Activated naive CD8-positive, alpha-beta T cell (primary cell): ENCODE data around the gene HNRNPC.
"Not testable (repeated sequence)": the region's sequence is repeated elsewhere in the genome, so short reads cannot be mapped to it uniquely, and the experiment has no call there.

ENCODE experiments used
- H3K27ac Mint-ChIP-seq: one replicate; pipeline ENCODE4 v1.8.0; 2021; ENCODE audit warnings: mixed read lengths
- H3K27me3 Mint-ChIP-seq: one replicate; pipeline ENCODE4 v1.8.0; 2021; ENCODE audit warnings: mixed read lengths
- H3K36me3 Mint-ChIP-seq: one replicate; pipeline ENCODE4 v1.8.0; 2021; ENCODE audit warnings: mixed read lengths
- H3K4me1 Mint-ChIP-seq: one replicate; pipeline ENCODE4 v1.8.0; 2021; ENCODE audit warnings: low read depth, mixed read lengths
- H3K4me3 Mint-ChIP-seq: one replicate; pipeline ENCODE4 v1.8.0; 2021; ENCODE audit warnings: mild to moderate bottlenecking, mixed read lengths
- H3K9me3 Mint-ChIP-seq: one replicate; pipeline ENCODE4 v1.8.0; 2021; ENCODE audit warnings: low read depth, mixed read lengths

The HNRNPC gene

GRCh38 chr14:21258889-21259787 is 10.1 kb downstream of the HNRNPC start:
- no peaks in the 10 kb centered on the region for H3K9me3 Mint-ChIP-seq
- no peaks in the 10 kb centered on the region for H3K27me3 Mint-ChIP-seq
- H3K4me1 Mint-ChIP-seq, result peaks cover 83% of the 10 kb centered on the region
- peaks cover 32% of the 10 kb centered on the region for H3K36me3 Mint-ChIP-seq
- H3K27ac Mint-ChIP-seq, result peak overlapping the region; percentile 90
- H3K4me3 Mint-ChIP-seq, result peak overlapping the region; percentile 89

GRCh38 chr14:21258005-21258888 is 11.0 kb downstream of the HNRNPC start:
- Mint-ChIP-seq H3K4me3 (peak overlapping the region; percentile 89), H3K36me3 (peaks cover 30% of the 10 kb centered on the region), H3K27ac (peak overlapping the region; percentile 90), H3K27me3 (no peaks in the 10 kb centered on the region), H3K4me1 (peaks cover 78% of the 10 kb centered on the region), H3K9me3 (no peaks in the 10 kb centered on the region)

GRCh38 chr14:21257394-21257909 is 11.8 kb downstream of the HNRNPC start:
- peak overlapping the region; percentile 89 for H3K4me3 Mint-ChIP-seq
- no peaks in the 10 kb centered on the region for H3K9me3 Mint-ChIP-seq
- peaks cover 30% of the 10 kb centered on the region for H3K36me3 Mint-ChIP-seq
- no peaks in the 10 kb centered on the region for H3K27me3 Mint-ChIP-seq
- peak overlapping the region; percentile 89 for H3K27ac Mint-ChIP-seq
- peaks cover 80% of the 10 kb centered on the region for H3K4me1 Mint-ChIP-seq

GRCh38 chr14:21256539-21257393 is 12.5 kb downstream of the HNRNPC start:
- Mint-ChIP-seq H3K36me3 (peaks cover 33% of the 10 kb centered on the region), H3K27ac (peak overlapping the region; percentile 89), H3K27me3 (no peaks in the 10 kb centered on the region), H3K9me3 (no peaks in the 10 kb centered on the region), H3K4me1 (peaks cover 79% of the 10 kb centered on the region), H3K4me3 (peak overlapping the region; percentile 89)

GRCh38 chr14:21256102-21256447 is 13.2 kb downstream of the HNRNPC start:
- peak overlapping the region; percentile 89 for H3K4me3 Mint-ChIP-seq
- H3K4me1 Mint-ChIP-seq, result peaks cover 79% of the 10 kb centered on the region
- H3K27ac Mint-ChIP-seq, result peak overlapping the region; percentile 89
- peaks cover 29% of the 10 kb centered on the region for H3K36me3 Mint-ChIP-seq
- H3K9me3 Mint-ChIP-seq, H3K27me3 Mint-ChIP-seq: not testable (repeated sequence)

GRCh38 chr14:21255385-21256101 is 13.7 kb downstream of the HNRNPC start:
- Mint-ChIP-seq H3K36me3 (peaks cover 31% of the 10 kb centered on the region), H3K9me3 (no peaks in the 10 kb centered on the region), H3K27me3 (no peaks in the 10 kb centered on the region), H3K27ac (peak overlapping the region; percentile 82), H3K4me1 (peaks cover 80% of the 10 kb centered on the region), H3K4me3 (peak overlapping the region; percentile 89)

- Mint-ChIP-seq H3K27ac (peak overlapping the region; percentile 68), H3K27me3 (no peaks in the 10 kb centered on the region), H3K4me3 (peak overlapping the region; percentile 49), H3K36me3 (peaks cover 28% of the 10 kb centered on the region), H3K4me1 (peaks cover 82% of the 10 kb centered on the region), H3K9me3 (no peaks in the 10 kb centered on the region)
These were observed 17.1 kb downstream of the HNRNPC start for GRCh38 chr14:21252149-21252548.

- H3K36me3 Mint-ChIP-seq, result peaks cover 25% of the 10 kb centered on the region
- peak overlapping the region; percentile 34 for H3K27ac Mint-ChIP-seq
- H3K4me3 Mint-ChIP-seq, result peak overlapping the region; percentile 27
- H3K27me3 Mint-ChIP-seq, result no peaks in the 10 kb centered on the region
- peaks cover 80% of the 10 kb centered on the region for H3K4me1 Mint-ChIP-seq
- H3K9me3 Mint-ChIP-seq, result no peaks in the 10 kb centered on the region
These were observed 18.0 kb downstream of the HNRNPC start for GRCh38 chr14:21251215-21251614.

GRCh38 chr14:21248739-21249411 is 20.4 kb downstream of the HNRNPC start:
- H3K27ac Mint-ChIP-seq, result peak overlapping the region; percentile 36
- H3K9me3 Mint-ChIP-seq, result no peaks in the 10 kb centered on the region
- H3K36me3 Mint-ChIP-seq, result peaks cover 18% of the 10 kb centered on the region
- no peaks in the 10 kb centered on the region for H3K27me3 Mint-ChIP-seq
- H3K4me3 Mint-ChIP-seq, result peak overlapping the region; percentile 8
- H3K4me1 Mint-ChIP-seq, result peaks cover 75% of the 10 kb centered on the region

- Mint-ChIP-seq H3K27me3 (no peaks in the 10 kb centered on the region), H3K36me3 (peaks cover 18% of the 10 kb centered on the region), H3K27ac (peak overlapping the region; percentile 2), H3K9me3 (no peaks in the 10 kb centered on the region), H3K4me3 (peak overlapping the region; percentile 8), H3K4me1 (peaks cover 75% of the 10 kb centered on the region)
These were observed 20.9 kb downstream of the HNRNPC start for GRCh38 chr14:21248338-21248737.

- Mint-ChIP-seq H3K27ac (peak overlapping the region; percentile 64), H3K27me3 (no peaks in the 10 kb centered on the region), H3K9me3 (no peaks in the 10 kb centered on the region), H3K4me1 (peaks cover 74% of the 10 kb centered on the region), H3K4me3 (no peak overlapping the region), H3K36me3 (peaks cover 17% of the 10 kb centered on the region)
These were observed 23.4 kb downstream of the HNRNPC start for GRCh38 chr14:21245813-21246212.

- no peaks in the 10 kb centered on the region for H3K9me3 Mint-ChIP-seq
- peaks cover 73% of the 10 kb centered on the region for H3K4me1 Mint-ChIP-seq
- no peaks in the 10 kb centered on the region for H3K27me3 Mint-ChIP-seq
- H3K36me3 Mint-ChIP-seq, result peaks cover 12% of the 10 kb centered on the region
- peak overlapping the region; percentile 31 for H3K4me3 Mint-ChIP-seq
- H3K27ac Mint-ChIP-seq, result peak overlapping the region; percentile 22
These were observed 24.7 kb downstream of the HNRNPC start for GRCh38 chr14:21244544-21244943.

GRCh38 chr14:21241218-21241819 is 27.9 kb downstream of the HNRNPC start:
- H3K27me3 Mint-ChIP-seq, result no peaks in the 10 kb centered on the region
- no peak overlapping the region for H3K4me3 Mint-ChIP-seq
- H3K27ac Mint-ChIP-seq, result peak overlapping the region; percentile 13
- no peaks in the 10 kb centered on the region for H3K9me3 Mint-ChIP-seq
- peaks cover 2% of the 10 kb centered on the region for H3K36me3 Mint-ChIP-seq
- peaks cover 75% of the 10 kb centered on the region for H3K4me1 Mint-ChIP-seq
